Activated B cell treated with CpG ODN at 0.5 μM for 24 hours (primary cell): Measurements from ENCODE around the gene RBM38. TPM values are rescaled to one million over a fixed set of nuclear protein-coding genes. Genes with fewer than 3 reads are reported as not detected.

Experiments used
- ATAC-seq: fragments of 200-7000 bp; cut with Tn5 transposase; one replicate; pipeline ENCODE4 v1.10.0; 2021; ENCODE audit warnings: low read depth, mild to moderate bottlenecking, moderate library complexity
- CTCF ChIA-PET: fragments of 350-600 bp; sonication (Branson Sonifier 250); formaldehyde crosslinking; loops from one replicate; lab custom pipeline; 2021; ENCODE audit warnings: antibody characterized with exemption; lab: Charles Lee
- POLR2A ChIA-PET: fragments of 350-600 bp; sonication (Branson Sonifier 250); formaldehyde crosslinking; loops from one replicate; lab custom pipeline; 2021; ENCODE audit warnings: antibody characterized with exemption; lab: Charles Lee
- DNase-seq: peaks from one replicate; pipeline ENCODE4 v3.0.0; 2022
- H3K27ac Mint-ChIP-seq: one replicate; pipeline ENCODE4 v1.8.0; 2020; ENCODE audit warnings: mixed read lengths
- H3K27me3 Mint-ChIP-seq: one replicate; pipeline ENCODE4 v1.8.0; 2021; ENCODE audit warnings: mixed read lengths
- H3K36me3 Mint-ChIP-seq: one replicate; pipeline ENCODE4 v1.8.0; 2021; ENCODE audit warnings: low read depth, mixed read lengths
- H3K4me1 Mint-ChIP-seq: one replicate; pipeline ENCODE4 v1.8.0; 2021; ENCODE audit warnings: mixed read lengths
- H3K4me3 Mint-ChIP-seq: one replicate; pipeline ENCODE4 v1.8.0; 2020; ENCODE audit warnings: mild to moderate bottlenecking, mixed read lengths
- H3K9me3 Mint-ChIP-seq: one replicate; pipeline ENCODE4 v1.8.0; 2020; ENCODE audit warnings: mixed read lengths
- CTCF ChIP-seq: fragments of 200-600 bp; IDR thresholded peaks from one replicate; pipeline ENCODE4 v1.8.0; 2022; ENCODE audit warnings: antibody characterized with exemption, mild to moderate bottlenecking
- intact Hi-C: fragments of 100-400 bp; cut with micrococcal nuclease; formaldehyde crosslinking; loops from one replicate; pipeline ENCODE4 v1.15.1; 2024
- total RNA-seq: library from RNA; stranded (reverse); gene quantifications from 2 replicates; pipeline ENCODE4 v1.2.3, GENCODE V29; 2022

Gene RBM38
- total RNA-seq, 1 donor from 2014 or later: 69.6 TPM

GRCh38 chr20:57401565-57401918, 10.3 kb downstream of the RBM38 start:
- no peaks in the 10 kb centered on the region for H3K27me3 Mint-ChIP-seq
- intact Hi-C loops: loop anchor here (1.0 kb wide), 5 partner anchors 9 to 279 kb away; no protein-coding TSS in a partner anchor
- TF ChIP-seq CTCF: no peak
- DNase-seq (no peak), ATAC-seq (no peak)
- POLR2A ChIA-PET: interaction anchor here (0.8 to 9.6 kb wide), 13 partner anchors 11 to 280 kb away, joined by 3 to 244 read pairs (median 7); partner anchors contain the start of genes RBM38 and ZBP1
- H3K27ac Mint-ChIP-seq: peak overlapping the region; percentile 97
- no peaks in the 10 kb centered on the region for H3K9me3 Mint-ChIP-seq
- peaks cover 80% of the 10 kb centered on the region for H3K36me3 Mint-ChIP-seq
- CTCF ChIA-PET: interaction anchor here (0.9 to 4.8 kb wide), 9 partner anchors 9 to 221 kb away, joined by 3 to 36 read pairs (median 6); partner anchors contain the start of gene RBM38
- peaks cover 82% of the 10 kb centered on the region for H3K4me1 Mint-ChIP-seq
- peak overlapping the region; percentile 78 for H3K4me3 Mint-ChIP-seq

GRCh38 chr20:57402206-57403125, 11.3 kb downstream of the RBM38 start:
- Mint-ChIP-seq H3K36me3 (peaks cover 80% of the 10 kb centered on the region), H3K9me3 (no peaks in the 10 kb centered on the region), H3K27me3 (no peaks in the 10 kb centered on the region), H3K27ac (peak overlapping the region; percentile 56), H3K4me1 (peaks cover 80% of the 10 kb centered on the region), H3K4me3 (no peak overlapping the region)
- POLR2A ChIA-PET: interaction anchor here (0.6 to 9.6 kb wide), 11 partner anchors 10 to 279 kb away, joined by 3 to 244 read pairs (median 9); partner anchors contain the start of gene RBM38
- TF ChIP-seq CTCF: no peak
- intact Hi-C loops: no loop called here
- CTCF ChIA-PET: interaction anchor here (0.9 to 3.7 kb wide), 7 partner anchors 12 to 220 kb away, joined by 3 to 13 read pairs (median 4); no protein-coding TSS in a partner anchor
- DNase-seq (no peak), ATAC-seq (no peak)

- Mint-ChIP-seq H3K36me3 (peaks cover 80% of the 10 kb centered on the region), H3K27me3 (no peaks in the 10 kb centered on the region), H3K27ac (peak overlapping the region; percentile 56), H3K9me3 (no peaks in the 10 kb centered on the region), H3K4me3 (no peak overlapping the region), H3K4me1 (peaks cover 79% of the 10 kb centered on the region)
- ATAC-seq (no peak), DNase-seq (no peak)
- TF ChIP-seq CTCF: no peak
- POLR2A ChIA-PET: interaction anchor here (1.2 to 9.6 kb wide), 5 partner anchors 10 to 72 kb away, joined by 5 to 244 read pairs (median 15); partner anchors contain the start of gene RBM38
- intact Hi-C loops: no loop called here
- CTCF ChIA-PET: interaction anchor here (1.1 to 3.7 kb wide), 3 partner anchors 13 to 90 kb away, joined by 3 to 13 read pairs (median 6); no protein-coding TSS in a partner anchor
These were observed 12.0 kb downstream of the RBM38 start for GRCh38 chr20:57403216-57403615.

GRCh38 chr20:57404006-57404405, 12.8 kb downstream of the RBM38 start:
- ATAC-seq: no peak
- POLR2A ChIA-PET: interaction anchor here (0.6 to 9.6 kb wide), 5 partner anchors 9 to 72 kb away, joined by 3 to 244 read pairs (median 15); partner anchors contain the start of gene RBM38
- intact Hi-C loops: no loop called here
- no peak overlapping the region for H3K27ac Mint-ChIP-seq
- no peak for DNase-seq
- H3K36me3 Mint-ChIP-seq: peaks cover 85% of the 10 kb centered on the region
- no peaks in the 10 kb centered on the region for H3K27me3 Mint-ChIP-seq
- H3K4me3 Mint-ChIP-seq: peak overlapping the region; percentile 11
- TF ChIP-seq CTCF: no peak
- CTCF ChIA-PET: interaction anchor here (1.1 kb wide), 1 partner anchor 29 kb away, joined by 3 read pairs; no protein-coding TSS in a partner anchor
- peaks cover 78% of the 10 kb centered on the region for H3K4me1 Mint-ChIP-seq
- no peaks in the 10 kb centered on the region for H3K9me3 Mint-ChIP-seq
